ENCODE measurements around the gene PIK3R1.

DNA sequence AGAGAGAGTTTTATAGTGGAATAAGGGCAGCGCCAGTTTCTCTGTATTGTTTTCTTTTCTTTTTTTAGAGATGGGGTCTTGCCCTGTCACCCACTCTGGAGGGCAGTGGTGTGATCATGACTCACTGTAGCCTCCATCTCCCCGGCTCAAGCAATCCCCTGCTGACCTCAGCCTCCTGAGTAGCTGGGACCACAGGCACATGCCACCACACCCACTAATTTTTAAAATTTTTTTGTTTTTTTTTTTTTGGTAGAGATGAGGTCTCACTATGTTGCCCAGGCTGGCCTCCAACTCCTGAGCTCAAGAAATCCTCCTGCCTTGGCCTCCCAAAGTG, 119.0 kb downstream of the PIK3R1 start:
- no peak for TF ChIP-seq POLR2A (IDR thresholded peaks at IDR 0.05)
- TF ChIP-seq, protein P1, sequence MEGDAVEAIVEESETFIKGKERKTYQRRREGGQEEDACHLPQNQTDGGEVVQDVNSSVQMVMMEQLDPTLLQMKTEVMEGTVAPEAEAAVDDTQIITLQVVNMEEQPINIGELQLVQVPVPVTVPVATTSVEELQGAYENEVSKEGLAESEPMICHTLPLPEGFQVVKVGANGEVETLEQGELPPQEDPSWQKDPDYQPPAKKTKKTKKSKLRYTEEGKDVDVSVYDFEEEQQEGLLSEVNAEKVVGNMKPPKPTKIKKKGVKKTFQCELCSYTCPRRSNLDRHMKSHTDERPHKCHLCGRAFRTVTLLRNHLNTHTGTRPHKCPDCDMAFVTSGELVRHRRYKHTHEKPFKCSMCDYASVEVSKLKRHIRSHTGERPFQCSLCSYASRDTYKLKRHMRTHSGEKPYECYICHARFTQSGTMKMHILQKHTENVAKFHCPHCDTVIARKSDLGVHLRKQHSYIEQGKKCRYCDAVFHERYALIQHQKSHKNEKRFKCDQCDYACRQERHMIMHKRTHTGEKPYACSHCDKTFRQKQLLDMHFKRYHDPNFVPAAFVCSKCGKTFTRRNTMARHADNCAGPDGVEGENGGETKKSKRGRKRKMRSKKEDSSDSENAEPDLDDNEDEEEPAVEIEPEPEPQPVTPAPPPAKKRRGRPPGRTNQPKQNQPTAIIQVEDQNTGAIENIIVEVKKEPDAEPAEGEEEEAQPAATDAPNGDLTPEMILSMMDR (IDR thresholded peaks at IDR 0.05): no peak

Data from prostate gland (tissue), 2 donors.